Fibroblast of skin of left quadriceps (primary cell): ENCODE results near the gene CMC1.
"Not testable (repeated sequence)": the region's sequence is repeated elsewhere in the genome, so short reads cannot be mapped to it uniquely, and the experiment has no call there.

Experiments
- DNase-seq, 2 experiments: peaks; one replicate each; pipeline ENCODE4 v3.0.0-alpha.2; 2013; ENCODE audit warnings: low read depth in 2 of 2

CMC1 gene

DNA sequence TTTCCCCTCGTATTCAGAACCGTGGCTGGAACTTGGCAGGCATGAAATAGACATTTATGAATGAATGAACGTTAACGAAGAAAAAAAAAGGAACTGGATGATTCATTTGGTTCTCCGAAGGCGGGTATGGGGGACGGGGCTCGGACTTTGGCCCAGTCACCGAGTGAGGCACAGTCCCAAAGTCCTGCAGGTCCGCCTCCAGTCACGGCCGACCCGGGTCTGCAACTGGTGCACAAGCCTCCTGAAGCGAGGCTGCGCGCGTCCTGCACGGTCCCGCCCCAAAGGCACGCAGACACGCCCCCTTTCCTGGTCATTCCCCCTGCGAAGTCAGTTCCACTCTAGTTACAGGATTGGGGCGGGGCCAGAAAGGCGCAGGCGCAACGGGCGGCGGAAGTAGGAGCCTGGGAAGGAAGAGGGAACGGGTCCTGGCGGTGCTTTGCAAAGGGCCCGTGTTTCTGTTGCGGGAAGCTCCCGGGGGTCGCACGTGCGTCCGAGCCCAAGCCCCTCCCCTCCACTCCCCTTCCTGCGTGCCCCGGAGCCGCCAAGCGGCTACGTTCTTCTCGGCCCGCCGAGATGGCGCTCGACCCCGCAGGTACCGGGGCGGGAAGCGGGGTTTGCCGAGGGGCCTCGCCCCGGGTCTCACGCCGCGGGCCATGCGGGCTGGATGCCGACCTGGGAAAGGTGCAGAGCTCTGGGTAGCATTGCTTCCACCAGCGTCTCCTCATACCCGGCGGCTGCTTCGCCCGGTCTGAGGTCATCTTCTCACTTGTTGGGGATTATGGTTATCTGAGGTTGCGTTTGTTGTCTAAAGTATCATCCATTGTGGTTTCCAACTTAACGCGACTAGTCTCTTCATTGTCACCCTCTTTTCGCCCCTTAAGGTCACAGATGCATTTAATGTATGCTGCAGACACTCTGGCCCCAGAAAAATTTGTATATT is at the start of gene CMC1:
TSS of gene CMC1 (plus strand) at position 399 of the 940 bp plus-strand sequence. CDS start at position 574, 175 bp downstream.
- peak; percentile 89 for DNase-seq

GRCh38 chr3:28198161-28198560 is 43.3 kb upstream of the CMC1 start:
- DNase-seq = no peak

DNA sequence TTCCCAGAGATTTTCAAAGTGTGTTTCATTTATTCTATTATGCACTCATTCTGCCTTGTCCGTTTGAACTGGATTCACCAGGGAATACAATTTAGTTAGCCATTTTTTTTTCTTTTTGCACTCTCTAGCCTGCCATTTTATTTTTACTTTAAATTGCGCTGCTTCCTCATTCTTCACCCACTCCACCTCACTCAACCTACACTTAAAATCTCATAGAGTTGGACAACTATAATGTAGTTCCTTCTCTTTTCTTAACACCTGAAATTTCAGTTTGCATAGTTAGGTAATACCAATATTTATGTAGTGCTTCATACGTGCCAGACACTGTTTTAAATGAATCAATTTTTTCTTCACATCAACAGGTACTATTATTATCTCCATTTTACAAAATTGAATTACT is 42.4 kb upstream of the CMC1 start:
- no peak for DNase-seq

GRCh38 chr3:28199643-28200042 is 41.8 kb upstream of the CMC1 start:
- not testable (repeated sequence) for DNase-seq

DNA sequence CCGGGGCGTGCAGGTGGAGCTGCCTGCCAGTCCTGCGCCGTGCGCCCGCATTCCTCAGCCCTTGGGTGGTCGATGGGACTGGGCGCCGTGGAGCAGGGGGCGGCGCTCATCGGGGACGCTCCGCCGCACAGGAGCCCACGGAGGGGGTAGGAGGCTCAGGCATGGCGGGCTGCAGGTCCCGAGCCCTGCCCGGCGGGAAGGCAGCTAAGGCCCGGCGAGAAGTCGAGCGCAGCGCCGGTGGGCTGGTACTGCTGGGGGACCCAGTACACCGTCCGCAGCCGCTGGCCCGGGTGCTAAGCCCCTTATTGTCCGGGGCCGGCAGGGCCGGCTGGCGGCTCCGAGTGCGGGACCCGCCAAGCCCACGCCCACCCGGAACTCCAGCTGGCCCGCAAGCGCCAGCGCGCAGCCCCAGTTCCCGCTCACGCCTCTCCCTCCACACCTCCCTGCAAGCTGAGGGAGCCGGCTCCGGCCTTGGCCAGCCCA is 41.0 kb upstream of the CMC1 start:
- not testable (repeated sequence) for DNase-seq

- DNase-seq = no peak
Measured at GRCh38 chr3:28206479-28206878, 34.9 kb upstream of the CMC1 start.

DNA sequence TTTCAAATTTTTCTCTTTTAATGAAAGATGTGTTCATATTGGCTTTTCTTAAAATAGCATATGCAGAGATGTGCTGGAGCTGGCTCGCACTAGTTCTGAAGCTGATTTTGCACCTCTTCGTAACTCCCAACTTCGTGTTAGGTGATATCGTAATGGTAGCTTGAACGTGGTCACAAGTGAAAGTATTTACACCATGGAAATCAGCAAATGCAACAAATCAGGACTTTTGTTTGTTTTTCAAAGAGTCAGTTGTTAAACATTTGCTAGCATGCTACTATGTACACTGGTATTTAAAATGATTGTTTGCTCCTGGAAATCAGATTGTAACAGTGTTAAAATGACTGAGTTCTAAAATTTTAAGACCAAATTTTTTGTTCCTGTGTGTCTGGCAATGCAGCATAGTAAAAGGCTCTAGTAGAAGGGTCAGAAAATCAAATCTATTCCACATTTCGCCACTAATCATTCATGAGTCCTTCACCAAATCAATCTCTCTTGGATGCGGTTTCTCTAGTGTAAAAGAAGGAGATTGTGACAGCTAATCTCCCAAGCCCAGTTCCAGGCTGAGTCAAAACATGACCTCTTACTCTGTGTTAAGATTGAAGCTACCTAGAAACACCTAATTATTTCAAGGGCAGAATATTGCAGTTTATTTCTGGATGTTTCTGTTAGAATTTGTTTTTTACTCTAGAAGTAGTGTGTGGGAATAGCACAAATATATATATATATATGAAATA is 34.3 kb upstream of the CMC1 start:
- DNase-seq = no peak

DNA sequence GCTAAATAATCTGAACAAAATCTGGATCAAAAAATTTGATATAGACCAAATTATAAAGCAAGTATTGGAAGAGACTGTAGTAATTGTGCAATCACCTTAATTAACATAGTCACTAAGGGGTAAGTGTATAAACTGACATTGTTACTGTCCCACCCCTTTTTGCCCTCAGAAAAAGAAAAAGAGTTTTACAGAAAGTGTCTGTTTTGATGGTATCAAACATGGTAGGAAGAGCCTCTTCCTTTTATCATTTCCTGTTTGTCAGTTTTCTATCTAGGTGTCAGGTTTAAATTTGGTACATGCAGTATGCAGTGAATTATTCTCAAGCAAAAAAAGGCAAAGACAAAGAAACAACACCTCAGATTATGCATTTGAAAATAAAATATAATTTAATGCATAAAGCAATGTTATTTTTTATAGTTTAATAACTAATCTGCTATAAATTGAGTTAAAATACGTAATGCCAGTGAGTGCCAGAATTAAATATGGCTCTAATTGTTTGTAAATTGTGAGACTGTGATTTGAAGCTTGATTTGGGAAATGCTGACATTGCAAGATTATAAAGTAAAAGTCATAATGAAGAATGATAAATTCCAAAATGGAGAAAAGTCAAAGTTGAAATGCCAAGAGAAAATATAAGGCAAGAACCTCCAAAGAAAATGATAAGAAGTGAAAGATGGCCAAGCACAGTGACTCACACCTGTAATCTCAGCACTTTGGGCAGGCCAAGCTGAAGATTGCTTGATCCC is 30.3 kb upstream of the CMC1 start:
- no peak for DNase-seq

GRCh38 chr3:28212681-28213080 is 28.7 kb upstream of the CMC1 start:
- no peak for DNase-seq

GRCh38 chr3:28215407-28215806 is 26.0 kb upstream of the CMC1 start:
- DNase-seq = no peak

DNA sequence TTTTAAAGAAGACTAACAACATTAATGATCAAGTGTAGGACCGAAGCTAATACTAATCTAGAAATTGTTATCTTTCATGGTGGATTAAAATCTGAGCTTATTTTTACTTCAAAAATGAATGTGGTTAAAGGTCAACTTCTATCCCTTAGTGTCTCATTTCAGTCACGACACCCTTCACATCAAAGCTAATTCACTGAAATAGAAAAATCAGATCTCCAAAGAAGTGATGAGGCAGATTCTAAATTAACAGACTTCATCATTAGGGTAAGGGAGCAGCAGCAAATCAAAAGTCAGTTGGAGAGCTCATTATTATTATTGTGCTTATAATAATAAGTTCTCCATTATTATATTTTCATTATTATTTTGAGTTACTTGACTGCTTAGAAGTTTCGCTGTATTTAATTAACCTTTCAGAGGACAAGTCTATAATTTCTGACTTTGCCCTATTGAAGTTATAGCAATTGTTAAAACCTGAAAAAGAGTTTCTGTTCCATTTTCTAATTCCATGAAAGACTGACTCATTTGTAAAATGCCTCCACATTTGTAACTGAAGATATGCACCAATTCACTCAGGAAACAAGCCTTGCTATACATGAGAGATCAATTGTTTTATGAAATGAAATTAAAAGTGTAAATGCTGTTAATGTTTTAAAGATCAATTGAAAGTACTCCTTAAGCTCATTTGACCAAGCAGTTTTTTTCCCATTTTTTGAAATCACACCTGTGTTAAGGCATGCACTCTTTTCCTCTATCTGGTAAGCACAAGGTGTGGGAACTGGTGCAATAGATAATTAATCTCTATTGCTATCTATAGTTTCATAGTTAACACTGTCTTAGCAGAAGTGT is 23.1 kb upstream of the CMC1 start:
- no peak for DNase-seq

DNA sequence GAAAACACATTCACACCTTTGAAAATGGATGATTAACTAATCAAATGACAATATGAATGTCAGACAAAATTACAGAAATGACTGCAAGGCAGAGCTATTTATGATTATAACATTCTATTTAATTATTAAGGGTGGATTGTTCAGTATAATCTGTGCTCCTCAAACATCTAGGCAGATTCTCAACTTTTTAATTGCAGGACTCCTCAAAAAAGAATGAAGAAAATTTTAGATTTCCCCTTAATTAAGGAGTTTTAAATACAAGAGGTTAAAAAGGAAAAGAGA is 22.6 kb upstream of the CMC1 start:
- DNase-seq = no peak

DNA sequence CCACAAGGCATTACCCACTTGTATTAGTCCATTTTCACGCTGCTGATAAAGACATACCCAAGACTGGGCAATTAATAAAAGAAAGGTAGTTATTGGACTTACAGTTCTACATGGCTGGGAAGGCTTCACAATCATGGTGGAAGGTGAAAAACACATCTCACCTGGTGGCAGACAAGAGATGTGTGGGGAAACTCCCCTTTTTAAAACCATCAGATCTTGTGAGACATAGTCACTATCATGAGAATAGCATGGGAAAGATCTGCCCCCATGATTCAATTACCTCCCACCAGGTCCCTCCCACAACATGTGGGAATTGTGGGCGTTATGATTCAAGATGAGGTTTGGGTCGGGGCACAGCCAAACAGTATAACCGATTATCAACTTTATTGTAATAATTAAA is 17.0 kb upstream of the CMC1 start:
- no peak for DNase-seq

DNA sequence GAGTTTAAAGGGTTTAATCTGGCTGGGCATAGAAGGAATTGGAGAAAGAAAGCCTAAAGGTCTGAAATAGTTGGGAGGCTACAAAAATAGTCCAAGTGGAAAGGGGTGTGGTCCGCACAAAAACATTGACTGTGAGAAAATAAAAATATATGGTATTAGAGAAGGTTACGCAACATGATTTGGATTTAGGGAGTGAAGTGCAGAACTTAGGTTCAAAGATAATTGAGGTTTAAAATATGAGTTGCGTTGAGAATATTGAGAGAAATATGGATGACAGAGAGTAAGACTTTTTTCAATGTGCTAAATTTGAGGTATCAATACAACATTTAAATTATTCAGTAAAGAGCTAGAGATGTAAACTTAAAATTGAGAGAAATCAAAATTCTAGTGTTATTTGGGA is 15.4 kb upstream of the CMC1 start:
- no peak for DNase-seq

GRCh38 chr3:28228623-28229022 is 12.8 kb upstream of the CMC1 start:
- no peak for DNase-seq

DNA sequence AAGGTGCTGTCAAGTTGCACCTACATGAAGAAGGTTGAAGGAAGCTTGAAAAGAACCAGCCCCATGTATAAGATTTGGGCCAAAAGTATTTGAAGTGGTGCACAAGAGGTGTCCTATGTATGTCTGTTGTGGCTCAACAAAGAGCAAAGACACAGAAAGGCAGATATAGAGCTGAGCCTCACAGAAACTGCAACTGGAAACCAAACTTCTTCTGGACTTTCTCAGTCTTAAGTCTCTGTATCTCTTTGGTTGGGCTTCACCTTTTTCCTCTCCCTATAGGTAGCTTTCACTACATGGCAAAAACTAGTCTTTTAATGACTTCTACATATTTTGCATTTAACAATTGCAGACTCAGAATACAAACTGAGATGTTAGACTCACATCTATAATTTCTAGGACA is 8.8 kb upstream of the CMC1 start:
- no peak for DNase-seq

- DNase-seq = no peak
Measured at GRCh38 chr3:28234454-28234853, 7.0 kb upstream of the CMC1 start.

GRCh38 chr3:28239108-28239507 is 2.3 kb upstream of the CMC1 start:
- no peak for DNase-seq

- DNase-seq = no peak
Measured at GRCh38 chr3:28240441-28240840, 978 bp upstream of the CMC1 start.

GRCh38 chr3:28242519-28242918 is 1.1 kb downstream of the CMC1 start:
- DNase-seq = no peak

DNA sequence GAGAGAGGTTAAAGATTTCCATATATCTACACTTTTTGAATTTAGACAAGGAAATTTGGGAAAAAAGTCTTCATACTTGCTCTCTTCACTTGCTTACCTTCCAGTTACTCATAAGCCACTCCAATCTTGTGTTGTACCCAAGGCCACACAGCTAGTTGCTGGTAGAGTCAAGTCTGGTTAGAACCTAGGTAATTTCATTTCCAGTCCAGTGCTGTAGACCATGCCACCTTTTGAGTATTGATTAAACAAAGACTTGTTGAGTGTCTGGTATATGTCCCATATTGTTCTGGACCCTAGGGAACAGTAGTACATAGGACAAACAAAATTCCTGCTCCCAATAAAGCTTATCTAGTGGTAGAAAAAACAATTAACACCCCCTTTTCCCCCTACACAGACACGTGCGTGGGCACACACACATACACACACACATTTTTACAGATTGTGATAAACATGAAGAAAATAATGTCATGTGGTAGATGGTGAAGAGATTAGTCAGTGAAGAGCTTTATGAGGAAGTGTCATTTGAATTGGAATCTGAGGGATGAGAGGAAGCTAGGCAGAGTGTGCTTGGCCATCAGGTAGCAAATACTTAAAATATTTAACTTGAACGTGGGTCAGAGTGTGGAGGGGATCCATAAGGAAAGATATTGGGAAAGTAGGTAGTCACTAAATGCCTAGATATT is 2.1 kb downstream of the CMC1 start:
- no peak for DNase-seq
